Activated T-cell treated with anti-CD3 and anti-CD28 coated beads, Interleukin-2, amount 50 U/mL, for 72 hours (primary cell): Measurements from ENCODE around the gene UBL7. TPM values are rescaled to one million over a fixed set of nuclear protein-coding genes. Genes with fewer than 3 reads are reported as not detected.

Experiments used
- ATAC-seq, 2 donors: fragments of 150-1000 bp; cut with Tn5 transposase; replicated peaks in 1 of 2; 2 replicates each; pipeline ENCODE4 v1.10.0; 2021; ENCODE audit warnings: moderate library complexity in 2 of 2, mild to moderate bottlenecking in 1 of 2
- DNase-seq, 2 donors: peaks; one replicate each; pipeline ENCODE4 v3.0.0; 2021 to 2022; ENCODE audit warnings: mixed read lengths in 1 of 2
- H3K27ac Mint-ChIP-seq: one replicate; pipeline ENCODE4 v1.8.0; 2022; ENCODE audit warnings: mild to moderate bottlenecking, moderate library complexity, mixed read lengths
- H3K27me3 Mint-ChIP-seq: one replicate; pipeline ENCODE4 v1.8.0; 2022; ENCODE audit warnings: low read depth, mixed read lengths
- H3K36me3 Mint-ChIP-seq, 2 donors: one replicate each; pipeline ENCODE4 v1.8.0; 2022; ENCODE audit warnings: mixed read lengths in 2 of 2, mild to moderate bottlenecking in 1 of 2; ENCODE audit not compliant: insufficient read depth in 2 of 2
- H3K4me1 Mint-ChIP-seq: one replicate; pipeline ENCODE4 v1.8.0; 2022; ENCODE audit warnings: low read depth, mixed read lengths
- H3K4me3 Mint-ChIP-seq, 2 donors: one replicate each; pipeline ENCODE4 v1.8.0; 2022; ENCODE audit warnings: mild to moderate bottlenecking in 2 of 2, mixed read lengths in 2 of 2, moderate library complexity in 2 of 2
- H3K9me3 Mint-ChIP-seq, 2 donors: one replicate each; pipeline ENCODE4 v1.8.0; 2022; ENCODE audit warnings: mixed read lengths in 2 of 2
- total RNA-seq, 2 donors: library from RNA; stranded (reverse); gene quantifications; one replicate each; pipeline ENCODE4 v1.2.3, GENCODE V29; 2022

UBL7 gene
- total RNA-seq, 2 donors from 2014 or later, result 47.8 to 55.1 TPM

GRCh38 chr15:74429781-74430400 lies 31.1 kb downstream of the UBL7 start:
- H3K27me3 Mint-ChIP-seq, result no peaks in the 10 kb centered on the region
- peak overlapping the region; percentile 23 to 95 for H3K4me3 Mint-ChIP-seq
- ATAC-seq (no peak), DNase-seq (no peak)
- H3K9me3 Mint-ChIP-seq, result no peaks in the 10 kb centered on the region
- peaks cover 4 to 18% of the 10 kb centered on the region in 2 donors for H3K36me3 Mint-ChIP-seq
- H3K4me1 Mint-ChIP-seq, result peaks cover 77% of the 10 kb centered on the region
- peak overlapping the region; percentile 62 for H3K27ac Mint-ChIP-seq

GRCh38 chr15:74428970-74429780 lies 31.8 kb downstream of the UBL7 start:
- Mint-ChIP-seq H3K9me3 (no peaks in the 10 kb centered on the region), H3K4me3 (peak overlapping the region; percentile 23 to 95), H3K36me3 (peaks cover 4 to 18% of the 10 kb centered on the region in 2 donors), H3K27me3 (no peaks in the 10 kb centered on the region), H3K27ac (peak overlapping the region; percentile 62), H3K4me1 (peaks cover 77% of the 10 kb centered on the region)
- DNase-seq (no peak), ATAC-seq (no peak)

GRCh38 chr15:74428442-74428787 lies 32.5 kb downstream of the UBL7 start:
- H3K4me3 Mint-ChIP-seq, result peak overlapping the region; percentile 4 to 54
- peaks cover 82% of the 10 kb centered on the region for H3K4me1 Mint-ChIP-seq

GRCh38 chr15:74427607-74428441 lies 33.1 kb downstream of the UBL7 start:
- no peaks in the 10 kb centered on the region for H3K9me3 Mint-ChIP-seq

More at GRCh38 chr15:74428442-74428787, 32.5 kb downstream of the UBL7 start:
- Mint-ChIP-seq H3K9me3 (no peaks in the 10 kb centered on the region), H3K36me3 (peaks cover 4 to 18% of the 10 kb centered on the region in 2 donors), H3K27me3 (no peaks in the 10 kb centered on the region), H3K27ac (peak overlapping the region; percentile 22)
- no peak for DNase-seq
- no peak for ATAC-seq

GRCh38 chr15:74426404-74427281 lies 34.3 kb downstream of the UBL7 start:
- no peak overlapping the region for H3K27ac Mint-ChIP-seq
- peaks cover 87% of the 10 kb centered on the region for H3K4me1 Mint-ChIP-seq
- H3K9me3 Mint-ChIP-seq, result no peaks in the 10 kb centered on the region
- H3K27me3 Mint-ChIP-seq, result no peaks in the 10 kb centered on the region
- ATAC-seq (no peak), DNase-seq (no peak)
- no peak overlapping the region for H3K4me3 Mint-ChIP-seq
- peaks cover 4 to 16% of the 10 kb centered on the region in 2 donors for H3K36me3 Mint-ChIP-seq

More at GRCh38 chr15:74427607-74428441, 33.1 kb downstream of the UBL7 start:
- H3K36me3 Mint-ChIP-seq, result peaks cover 4 to 18% of the 10 kb centered on the region in 2 donors
- H3K4me3 Mint-ChIP-seq, result peak overlapping the region; percentile 26 to 54
- ATAC-seq (no peak), DNase-seq (no peak)
- peaks cover 87% of the 10 kb centered on the region for H3K4me1 Mint-ChIP-seq
- H3K27me3 Mint-ChIP-seq, result no peaks in the 10 kb centered on the region
- no peak overlapping the region for H3K27ac Mint-ChIP-seq

GRCh38 chr15:74425630-74426029 lies 35.3 kb downstream of the UBL7 start:
- no peak overlapping the region for H3K4me3 Mint-ChIP-seq
- H3K36me3 Mint-ChIP-seq, result peaks cover 4 to 11% of the 10 kb centered on the region in 2 donors
- no peaks in the 10 kb centered on the region for H3K27me3 Mint-ChIP-seq
- no peak overlapping the region for H3K27ac Mint-ChIP-seq
- H3K9me3 Mint-ChIP-seq, result no peaks in the 10 kb centered on the region
- peaks cover 82% of the 10 kb centered on the region for H3K4me1 Mint-ChIP-seq
- no peak for DNase-seq
- ATAC-seq, result no peak

GRCh38 chr15:74424901-74425528 lies 35.9 kb downstream of the UBL7 start:
- peaks cover 82% of the 10 kb centered on the region for H3K4me1 Mint-ChIP-seq
- peaks cover 4 to 11% of the 10 kb centered on the region in 2 donors for H3K36me3 Mint-ChIP-seq
- H3K4me3 Mint-ChIP-seq, result no peak overlapping the region
- no peaks in the 10 kb centered on the region for H3K9me3 Mint-ChIP-seq
- no peaks in the 10 kb centered on the region for H3K27me3 Mint-ChIP-seq
- ATAC-seq (no peak), DNase-seq (no peak)
- H3K27ac Mint-ChIP-seq, result no peak overlapping the region

- H3K9me3 Mint-ChIP-seq, result no peaks in the 10 kb centered on the region
- DNase-seq (no peak), ATAC-seq (no peak)
- H3K27ac Mint-ChIP-seq, result peak overlapping the region; percentile 16
- H3K36me3 Mint-ChIP-seq, result peaks cover 2 to 11% of the 10 kb centered on the region in 2 donors
- H3K4me1 Mint-ChIP-seq, result peaks cover 78% of the 10 kb centered on the region
- H3K27me3 Mint-ChIP-seq, result no peaks in the 10 kb centered on the region
- H3K4me3 Mint-ChIP-seq, result peak overlapping the region in 1 of 2 donors; percentile 20
Observed at GRCh38 chr15:74423431-74424257, 37.3 kb downstream of the UBL7 start.

GRCh38 chr15:74422652-74423430 lies 38.1 kb downstream of the UBL7 start:
- ATAC-seq (no peak), DNase-seq (no peak)
- Mint-ChIP-seq H3K36me3 (peaks cover 2 to 9% of the 10 kb centered on the region in 2 donors), H3K4me1 (peaks cover 81% of the 10 kb centered on the region), H3K9me3 (no peaks in the 10 kb centered on the region), H3K27ac (no peak overlapping the region), H3K4me3 (no peak overlapping the region), H3K27me3 (no peaks in the 10 kb centered on the region)

- H3K27me3 Mint-ChIP-seq, result no peaks in the 10 kb centered on the region
- peaks cover 85% of the 10 kb centered on the region for H3K4me1 Mint-ChIP-seq
- DNase-seq, result no peak
- no peak overlapping the region for H3K27ac Mint-ChIP-seq
- H3K4me3 Mint-ChIP-seq, result no peak overlapping the region
- no peaks in the 10 kb centered on the region for H3K9me3 Mint-ChIP-seq
- ATAC-seq, result no peak
- H3K36me3 Mint-ChIP-seq, result peaks cover 0 to 6% of the 10 kb centered on the region in 2 donors
Observed at GRCh38 chr15:74422265-74422651, 38.7 kb downstream of the UBL7 start.
